IPS-20b (cell line): ENCODE measurements around the gene ARFGEF2.
"Not testable (repeated sequence)": the region's sequence is repeated elsewhere in the genome, so short reads cannot be mapped to it uniquely, and the experiment has no call there.

Experiments
- H3K27ac ChIP-seq: one replicate; pipeline ENCODE4 v1.5.1; 2013; ENCODE audit warnings: low read length
- H3K27me3 ChIP-seq: 2 replicates; pipeline ENCODE4 v1.6.1; 2013; ENCODE audit warnings: mild to moderate bottlenecking, low read length, inconsistent platforms; ENCODE audit not compliant: insufficient read depth
- H3K36me3 ChIP-seq: 2 replicates; pipeline ENCODE4 v1.6.1; 2013; ENCODE audit warnings: low read depth, mild to moderate bottlenecking, inconsistent platforms, low read length, moderate library complexity; ENCODE audit not compliant: insufficient read depth
- H3K4me1 ChIP-seq: 2 replicates; pipeline ENCODE4 v1.6.1; 2013; ENCODE audit warnings: mild to moderate bottlenecking, control low read depth, inconsistent platforms, low read length, moderate library complexity; ENCODE audit not compliant: insufficient read depth
- H3K4me3 ChIP-seq: 2 replicates; pipeline ENCODE4 v1.5.1; 2013; ENCODE audit warnings: mild to moderate bottlenecking, low read length, inconsistent platforms
- H3K9ac ChIP-seq: 2 replicates; pipeline ENCODE4 v1.6.1; 2013; ENCODE audit warnings: low read depth, mild to moderate bottlenecking, inconsistent platforms, low read length, moderate library complexity
- H3K9me3 ChIP-seq: 2 replicates; pipeline ENCODE4 v1.6.1; 2013; ENCODE audit warnings: mild to moderate bottlenecking, low read depth, low read length, inconsistent platforms; ENCODE audit not compliant: insufficient read depth

The ARFGEF2 gene

GRCh38 chr20:48984575-48985219, 63.2 kb downstream of the ARFGEF2 start:
- Histone ChIP-seq H3K27ac (no peak overlapping the region), H3K36me3 (peaks cover 76% of the 10 kb centered on the region)

GRCh38 chr20:48986899-48987298, 65.4 kb downstream of the ARFGEF2 start:
- H3K9ac ChIP-seq, result no peak overlapping the region
- peaks cover 15% of the 10 kb centered on the region for H3K9me3 ChIP-seq
- H3K4me1 ChIP-seq, result no peaks in the 10 kb centered on the region
- no peak overlapping the region for H3K4me3 ChIP-seq
- peaks cover 96% of the 10 kb centered on the region for H3K36me3 ChIP-seq
- no peaks in the 10 kb centered on the region for H3K27me3 ChIP-seq
- H3K27ac ChIP-seq, result no peak overlapping the region

More at GRCh38 chr20:48984575-48985219, 63.2 kb downstream of the ARFGEF2 start:
- Histone ChIP-seq H3K4me1 (no peaks in the 10 kb centered on the region), H3K9me3 (peaks cover 15% of the 10 kb centered on the region), H3K4me3 (no peak overlapping the region), H3K27me3 (no peaks in the 10 kb centered on the region), H3K9ac (no peak overlapping the region)

- no peaks in the 10 kb centered on the region for H3K9me3 ChIP-seq
- no peak overlapping the region for H3K4me3 ChIP-seq
- H3K27ac ChIP-seq, result no peak overlapping the region
- H3K27me3 ChIP-seq, result no peaks in the 10 kb centered on the region
- no peak overlapping the region for H3K9ac ChIP-seq
- peaks cover 98% of the 10 kb centered on the region for H3K36me3 ChIP-seq
- no peaks in the 10 kb centered on the region for H3K4me1 ChIP-seq
These were observed 69.0 kb downstream of the ARFGEF2 start for GRCh38 chr20:48990467-48990866.

GRCh38 chr20:48995589-48995988, 74.1 kb downstream of the ARFGEF2 start:
- Histone ChIP-seq H3K36me3 (peaks cover 87% of the 10 kb centered on the region), H3K9ac (no peak overlapping the region), H3K4me3 (no peak overlapping the region), H3K9me3 (no peaks in the 10 kb centered on the region), H3K4me1 (no peaks in the 10 kb centered on the region), H3K27me3 (no peaks in the 10 kb centered on the region), H3K27ac (no peak overlapping the region)

- Histone ChIP-seq H3K4me3 (no peak overlapping the region), H3K36me3 (peaks cover 59% of the 10 kb centered on the region), H3K27ac (no peak overlapping the region), H3K4me1 (no peaks in the 10 kb centered on the region), H3K27me3 (no peaks in the 10 kb centered on the region), H3K9ac (no peak overlapping the region), H3K9me3 (no peaks in the 10 kb centered on the region)
These were observed 78.7 kb downstream of the ARFGEF2 start for GRCh38 chr20:48999890-49000870.

GRCh38 chr20:49001741-49002140, 80.2 kb downstream of the ARFGEF2 start:
- H3K4me1 ChIP-seq, result no peaks in the 10 kb centered on the region

GRCh38 chr20:49006446-49006980, 85.0 kb downstream of the ARFGEF2 start:
- Histone ChIP-seq H3K4me3 (no peak overlapping the region), H3K27me3 (no peaks in the 10 kb centered on the region), H3K36me3 (peaks cover 48% of the 10 kb centered on the region)

More at GRCh38 chr20:49001741-49002140, 80.2 kb downstream of the ARFGEF2 start:
- no peak overlapping the region for H3K4me3 ChIP-seq
- H3K9me3 ChIP-seq, result no peaks in the 10 kb centered on the region
- no peak overlapping the region for H3K27ac ChIP-seq
- H3K27me3 ChIP-seq, result no peaks in the 10 kb centered on the region
- H3K36me3 ChIP-seq, result peaks cover 55% of the 10 kb centered on the region
- no peak overlapping the region for H3K9ac ChIP-seq

GRCh38 chr20:49009899-49010631, 88.6 kb downstream of the ARFGEF2 start:
- Histone ChIP-seq H3K4me3 (no peak overlapping the region), H3K4me1 (no peaks in the 10 kb centered on the region), H3K9me3 (no peaks in the 10 kb centered on the region), H3K27ac (no peak overlapping the region), H3K9ac (no peak overlapping the region), H3K36me3 (peaks cover 76% of the 10 kb centered on the region), H3K27me3 (no peaks in the 10 kb centered on the region)

More at GRCh38 chr20:49006446-49006980, 85.0 kb downstream of the ARFGEF2 start:
- Histone ChIP-seq H3K9me3 (no peaks in the 10 kb centered on the region), H3K9ac (no peak overlapping the region), H3K4me1 (no peaks in the 10 kb centered on the region), H3K27ac (no peak overlapping the region)

GRCh38 chr20:49024220-49024619, 102.7 kb downstream of the ARFGEF2 start:
- no peaks in the 10 kb centered on the region for H3K27me3 ChIP-seq
- H3K27ac ChIP-seq, result no peak overlapping the region
- no peaks in the 10 kb centered on the region for H3K4me1 ChIP-seq
- no peak overlapping the region for H3K9ac ChIP-seq
- H3K36me3 ChIP-seq, result peaks cover 72% of the 10 kb centered on the region
- H3K4me3 ChIP-seq, result no peak overlapping the region
- H3K9me3 ChIP-seq, result no peaks in the 10 kb centered on the region

GRCh38 chr20:49028177-49028576, 106.7 kb downstream of the ARFGEF2 start:
- not testable (repeated sequence) for H3K27me3 ChIP-seq, H3K4me3 ChIP-seq, H3K4me1 ChIP-seq, H3K9ac ChIP-seq, H3K9me3 ChIP-seq, H3K27ac ChIP-seq
- H3K36me3 ChIP-seq, result peaks cover 62% of the 10 kb centered on the region

GRCh38 chr20:49028684-49029083, 107.2 kb downstream of the ARFGEF2 start:
- no peak overlapping the region for H3K27ac ChIP-seq
- peaks cover 64% of the 10 kb centered on the region for H3K36me3 ChIP-seq
- no peaks in the 10 kb centered on the region for H3K27me3 ChIP-seq
- H3K9me3 ChIP-seq, result no peaks in the 10 kb centered on the region
- no peak overlapping the region for H3K9ac ChIP-seq
- H3K4me3 ChIP-seq, result no peak overlapping the region
- H3K4me1 ChIP-seq, result no peaks in the 10 kb centered on the region
